ENCODE measurements around the gene SFXN5. TPM values are rescaled to one million over a fixed set of nuclear protein-coding genes. Genes with fewer than 3 reads are reported as not detected.

The SFXN5 gene
- total RNA-seq, 1 experiment from 2014 or later: 6.0 TPM

- no peak overlapping the region for H3K4me3 Mint-ChIP-seq (ENCODE audit: unreplicated experiment)
- no TSS peak for BruUV-seq (replicated peaks)
- no peaks in the 10 kb centered on the region for H3K36me3 Mint-ChIP-seq (ENCODE audit: insufficient read depth, unreplicated experiment)
- CTCF ChIA-PET: no interaction called here
- DNase-seq (ENCODE audit: unreplicated experiment): no peak
- no peaks in the 10 kb centered on the region for H3K4me1 Mint-ChIP-seq (ENCODE audit: insufficient read depth, unreplicated experiment)
- no peaks in the 10 kb centered on the region for H3K27me3 Mint-ChIP-seq (ENCODE audit: insufficient read depth, unreplicated experiment)
- no peaks in the 10 kb centered on the region for H3K9me3 Mint-ChIP-seq (ENCODE audit: unreplicated experiment)
- POLR2A ChIA-PET: no interaction called here
- intact Hi-C loops (cut with micrococcal nuclease): no loop called here
- TF ChIP-seq CTCF (IDR thresholded peaks at IDR 0.05; ENCODE audit: unreplicated experiment): no peak
- no peak overlapping the region for H3K27ac Mint-ChIP-seq (ENCODE audit: low read depth, unreplicated experiment)
Observed at GRCh38 chr2:72956050-72956395, 115.5 kb downstream of the SFXN5 start.

- Mint-ChIP-seq H3K27ac (ENCODE audit: low read depth, unreplicated experiment) (peak overlapping the region; percentile 57), H3K36me3 (ENCODE audit: insufficient read depth, unreplicated experiment) (no peaks in the 10 kb centered on the region), H3K9me3 (ENCODE audit: unreplicated experiment) (no peaks in the 10 kb centered on the region), H3K27me3 (ENCODE audit: insufficient read depth, unreplicated experiment) (no peaks in the 10 kb centered on the region), H3K4me1 (ENCODE audit: insufficient read depth, unreplicated experiment) (no peaks in the 10 kb centered on the region), H3K4me3 (ENCODE audit: unreplicated experiment) (no peak overlapping the region)
- no peak for DNase-seq (ENCODE audit: unreplicated experiment)
- TF ChIP-seq CTCF (IDR thresholded peaks at IDR 0.05; ENCODE audit: unreplicated experiment): no peak
- POLR2A ChIA-PET: no interaction called here
- intact Hi-C loops (cut with micrococcal nuclease): no loop called here
- CTCF ChIA-PET: interaction anchor here (0.7 to 2.0 kb wide), 3 partner anchors 18 to 63 kb away, joined by 4 to 9 read pairs (median 5); no protein-coding TSS in a partner anchor
- no TSS peak for BruUV-seq (replicated peaks)
Observed at GRCh38 chr2:72955228-72956049, 116.1 kb downstream of the SFXN5 start.

DNA sequence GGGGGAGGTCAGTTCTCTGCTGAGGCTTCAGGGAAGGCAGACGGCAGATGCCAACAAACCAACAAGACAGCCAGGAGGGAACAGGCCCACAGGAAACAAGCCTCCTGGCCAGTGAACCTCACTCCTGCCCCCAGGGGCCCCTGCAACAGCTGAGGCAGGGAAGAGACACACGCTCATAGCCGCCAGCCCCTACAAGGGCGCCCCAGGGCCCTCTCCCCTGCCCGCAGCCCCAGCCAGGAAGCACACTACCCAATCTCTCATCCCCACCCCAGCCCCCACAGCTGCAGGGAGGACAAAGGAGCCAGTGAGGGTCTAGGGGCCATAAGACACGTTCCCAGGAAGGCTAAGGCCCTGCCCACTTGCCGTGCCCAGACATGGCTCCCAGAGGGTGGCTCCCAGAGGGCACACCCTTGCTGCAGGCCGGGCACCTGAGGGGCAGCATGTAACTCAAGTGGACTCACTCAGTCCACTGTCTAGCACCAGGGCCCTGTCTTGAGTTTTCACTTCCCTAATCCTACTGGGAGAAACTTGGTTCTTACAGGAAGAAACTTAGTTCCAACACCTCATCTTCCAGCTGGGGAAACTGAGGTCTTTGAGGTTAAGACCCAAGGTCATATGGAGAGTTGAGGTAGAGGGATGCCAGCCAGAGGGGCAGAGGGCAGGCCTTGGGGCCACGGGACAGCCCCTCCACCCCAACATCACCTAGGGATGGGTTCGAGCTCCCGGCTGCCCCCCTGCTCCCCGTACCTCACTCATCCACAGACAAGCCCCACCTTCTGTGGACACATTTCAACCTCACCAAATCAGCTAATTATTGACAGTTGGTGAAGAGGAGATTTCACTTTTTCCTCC is 116.9 kb downstream of the SFXN5 start:
- BruUV-seq (replicated peaks): no TSS peak
- ChIA-PET CTCF (interaction anchor here (0.7 to 2.0 kb wide), 3 partner anchors 19 to 62 kb away, joined by 4 to 9 read pairs (median 5); no protein-coding TSS in a partner anchor), POLR2A (no interaction called here)
- no peak for DNase-seq (ENCODE audit: unreplicated experiment)
- no peaks in the 10 kb centered on the region for H3K36me3 Mint-ChIP-seq (ENCODE audit: insufficient read depth, unreplicated experiment)
- no peaks in the 10 kb centered on the region for H3K4me1 Mint-ChIP-seq (ENCODE audit: insufficient read depth, unreplicated experiment)
- intact Hi-C loops (cut with micrococcal nuclease): no loop called here
- TF ChIP-seq CTCF (IDR thresholded peaks at IDR 0.05; ENCODE audit: unreplicated experiment): no peak
- peak overlapping the region; percentile 57 for H3K27ac Mint-ChIP-seq (ENCODE audit: low read depth, unreplicated experiment)
- no peaks in the 10 kb centered on the region for H3K27me3 Mint-ChIP-seq (ENCODE audit: insufficient read depth, unreplicated experiment)
- H3K4me3 Mint-ChIP-seq (ENCODE audit: unreplicated experiment): no peak overlapping the region
- no peaks in the 10 kb centered on the region for H3K9me3 Mint-ChIP-seq (ENCODE audit: unreplicated experiment)

- POLR2A ChIA-PET: no interaction called here
- Mint-ChIP-seq H3K9me3 (ENCODE audit: unreplicated experiment) (no peaks in the 10 kb centered on the region), H3K27me3 (ENCODE audit: insufficient read depth, unreplicated experiment) (no peaks in the 10 kb centered on the region), H3K4me3 (ENCODE audit: unreplicated experiment) (no peak overlapping the region), H3K27ac (ENCODE audit: low read depth, unreplicated experiment) (no peak overlapping the region), H3K36me3 (ENCODE audit: insufficient read depth, unreplicated experiment) (peaks cover 2% of the 10 kb centered on the region), H3K4me1 (ENCODE audit: insufficient read depth, unreplicated experiment) (peaks cover 2% of the 10 kb centered on the region)
- intact Hi-C loops (cut with micrococcal nuclease): no loop called here
- CTCF ChIA-PET: interaction anchor here (0.6 to 2.0 kb wide), 3 partner anchors 14 to 61 kb away, joined by 3 to 9 read pairs (median 5); no protein-coding TSS in a partner anchor
- no peak for TF ChIP-seq CTCF (IDR thresholded peaks at IDR 0.05; ENCODE audit: unreplicated experiment)
- no peak for DNase-seq (ENCODE audit: unreplicated experiment)
- BruUV-seq (replicated peaks): no TSS peak
Observed at GRCh38 chr2:72953976-72954375, 117.5 kb downstream of the SFXN5 start.

Data from MCF 10A (cell line).